Measurements from ENCODE around the gene CAMK2N2. TPM values are rescaled to one million over a fixed set of nuclear protein-coding genes. Genes with fewer than 3 reads are reported as not detected.

The CAMK2N2 gene
- total RNA-seq: under 1 TPM; 0.36 to 0.69 TPM

- CTCF ChIA-PET: no interaction called here
- POLR2A ChIA-PET: interaction anchor here (0.6 to 1.0 kb wide), 3 partner anchors 11 to 377 kb away, joined by 3 read pairs; partner anchors contain the start of genes EEF1AKMT4 and PARL
Measured at GRCh38 chr3:184261270-184261853, at the start of gene CAMK2N2. TSS of gene CAMK2N2 (minus strand) at chr3:184261553. CDS start at chr3:184261285, 268 bp downstream.

- ChIA-PET POLR2A (no interaction called here), CTCF (no interaction called here)
Measured at GRCh38 chr3:184308744-184309143, 47.4 kb upstream of the CAMK2N2 start.

GRCh38 chr3:184307915-184308314 lies 46.6 kb upstream of the CAMK2N2 start:
- CTCF ChIA-PET: no interaction called here
- POLR2A ChIA-PET: no interaction called here

DNA sequence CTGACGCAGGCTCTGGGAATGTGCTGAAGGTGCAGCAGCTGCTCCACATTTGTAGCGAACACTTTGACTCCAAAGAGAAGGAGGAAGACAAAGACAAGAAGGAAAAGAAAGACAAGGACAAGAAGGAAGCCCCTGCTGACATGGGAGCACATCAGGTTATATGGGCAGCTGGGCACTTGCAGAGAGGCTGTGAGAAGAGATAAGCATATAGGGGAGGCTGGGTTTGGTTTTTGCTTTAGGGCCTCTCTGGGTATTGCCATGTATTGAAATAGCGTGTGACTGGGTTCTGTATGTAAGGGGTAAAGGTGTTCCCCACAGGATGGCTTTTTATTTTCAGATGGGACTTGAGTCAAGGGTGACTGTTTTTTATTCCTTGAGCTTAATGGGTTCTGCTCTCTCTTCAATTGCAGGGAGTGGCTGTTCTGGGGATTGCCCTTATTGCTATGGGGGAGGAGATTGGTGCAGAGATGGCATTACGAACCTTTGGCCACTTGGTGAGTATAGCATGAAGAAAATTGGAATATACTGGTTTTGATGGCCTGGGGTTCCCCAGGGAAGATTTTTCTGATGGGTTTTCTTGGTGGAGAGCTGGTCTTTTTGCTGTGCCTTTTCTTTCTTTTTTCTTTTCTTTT lies 45.1 kb upstream of the CAMK2N2 start:
- ChIA-PET POLR2A (no interaction called here), CTCF (interaction anchor here (1.7 kb wide), 1 partner anchor 14 kb away, joined by 5 read pairs; no protein-coding TSS in a partner anchor)

DNA sequence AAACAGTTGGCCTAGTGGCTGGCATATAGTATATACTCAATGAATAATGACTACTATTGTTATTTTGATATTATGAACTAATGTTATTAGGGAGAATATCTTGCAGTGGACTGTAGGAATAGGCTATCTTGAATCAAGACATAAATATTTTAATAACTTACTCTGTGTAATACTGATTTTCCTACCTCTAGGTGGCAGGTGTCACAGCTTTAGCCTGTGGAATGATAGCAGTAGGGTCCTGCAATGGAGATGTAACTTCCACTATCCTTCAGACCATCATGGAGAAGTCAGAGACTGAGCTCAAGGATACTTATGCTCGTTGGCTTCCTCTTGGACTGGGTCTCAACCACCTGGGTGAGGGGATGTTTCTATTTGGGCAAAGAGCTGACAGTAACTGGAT lies 44.2 kb upstream of the CAMK2N2 start:
- ChIA-PET CTCF (interaction anchor here (1.7 kb wide), 1 partner anchor 15 kb away, joined by 5 read pairs; no protein-coding TSS in a partner anchor), POLR2A (no interaction called here)

DNA sequence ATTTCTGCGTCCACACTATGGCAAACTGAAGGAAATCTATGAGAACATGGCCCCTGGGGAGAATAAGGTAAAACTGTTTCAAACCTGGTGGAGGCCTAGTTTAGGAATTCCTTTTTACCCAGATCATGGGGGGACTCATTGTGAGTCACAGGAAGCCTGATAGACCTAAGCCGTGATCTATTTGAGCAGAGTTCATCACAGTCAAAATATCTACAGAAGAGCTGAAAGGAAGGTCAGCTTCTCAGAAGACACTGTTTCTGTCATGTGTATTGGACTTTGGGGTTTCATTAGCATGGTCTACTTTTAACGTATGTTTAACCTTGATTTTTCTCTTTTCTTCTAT lies 39.0 kb upstream of the CAMK2N2 start:
- CTCF ChIA-PET: interaction anchor here (1.4 to 1.8 kb wide), 2 partner anchors 11 to 50 kb away, joined by 4 to 5 read pairs; no protein-coding TSS in a partner anchor
- POLR2A ChIA-PET: interaction anchor here (1.4 kb wide), 1 partner anchor 18 kb away, joined by 6 read pairs; no protein-coding TSS in a partner anchor

DNA sequence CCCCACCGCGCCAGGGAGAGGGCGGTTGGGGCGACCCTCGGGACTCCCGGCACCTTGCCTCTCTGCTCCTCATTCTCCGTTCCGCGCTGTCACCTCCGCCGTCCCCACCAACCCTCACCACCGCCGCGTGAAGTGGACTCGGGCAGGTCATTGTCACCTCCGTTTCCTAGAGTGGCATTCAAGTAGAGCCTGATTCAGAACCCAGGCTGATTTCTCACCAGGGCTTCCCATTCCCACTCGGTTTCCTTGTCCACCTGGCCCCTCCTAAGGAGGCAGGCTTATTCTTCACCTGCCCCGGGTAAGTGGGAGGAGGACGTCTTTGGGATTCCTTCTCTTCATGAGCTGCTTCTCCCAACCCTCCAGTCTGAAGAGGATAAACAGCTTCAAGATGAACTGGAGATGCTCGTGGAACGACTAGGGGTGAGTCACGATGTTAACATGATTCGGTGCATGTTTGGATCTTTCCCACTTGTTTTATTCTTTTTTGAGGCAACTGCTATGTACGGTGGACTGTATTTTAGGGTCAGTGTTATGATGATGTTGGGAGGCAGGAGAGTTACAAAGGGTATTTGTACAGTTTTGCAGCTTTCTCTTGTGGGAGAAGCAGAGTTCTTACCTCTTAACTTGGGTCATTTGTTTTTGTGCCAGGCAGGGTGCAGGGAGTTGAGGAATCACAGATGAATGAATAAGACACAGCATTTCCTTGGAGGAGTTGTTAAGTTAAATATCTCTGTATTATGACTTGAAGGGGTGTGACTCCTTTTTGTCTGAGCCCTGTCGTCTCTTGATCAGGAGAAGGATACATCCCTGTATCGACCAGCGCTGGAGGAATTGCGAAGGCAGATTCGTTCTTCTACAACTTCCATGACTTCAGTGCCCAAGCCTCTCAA lies 38.4 kb upstream of the CAMK2N2 start:
- ChIA-PET CTCF (interaction anchor here (1.4 to 1.8 kb wide), 2 partner anchors 10 to 50 kb away, joined by 4 to 5 read pairs; no protein-coding TSS in a partner anchor), POLR2A (interaction anchor here (1.4 kb wide), 1 partner anchor 18 kb away, joined by 6 read pairs; no protein-coding TSS in a partner anchor)

DNA sequence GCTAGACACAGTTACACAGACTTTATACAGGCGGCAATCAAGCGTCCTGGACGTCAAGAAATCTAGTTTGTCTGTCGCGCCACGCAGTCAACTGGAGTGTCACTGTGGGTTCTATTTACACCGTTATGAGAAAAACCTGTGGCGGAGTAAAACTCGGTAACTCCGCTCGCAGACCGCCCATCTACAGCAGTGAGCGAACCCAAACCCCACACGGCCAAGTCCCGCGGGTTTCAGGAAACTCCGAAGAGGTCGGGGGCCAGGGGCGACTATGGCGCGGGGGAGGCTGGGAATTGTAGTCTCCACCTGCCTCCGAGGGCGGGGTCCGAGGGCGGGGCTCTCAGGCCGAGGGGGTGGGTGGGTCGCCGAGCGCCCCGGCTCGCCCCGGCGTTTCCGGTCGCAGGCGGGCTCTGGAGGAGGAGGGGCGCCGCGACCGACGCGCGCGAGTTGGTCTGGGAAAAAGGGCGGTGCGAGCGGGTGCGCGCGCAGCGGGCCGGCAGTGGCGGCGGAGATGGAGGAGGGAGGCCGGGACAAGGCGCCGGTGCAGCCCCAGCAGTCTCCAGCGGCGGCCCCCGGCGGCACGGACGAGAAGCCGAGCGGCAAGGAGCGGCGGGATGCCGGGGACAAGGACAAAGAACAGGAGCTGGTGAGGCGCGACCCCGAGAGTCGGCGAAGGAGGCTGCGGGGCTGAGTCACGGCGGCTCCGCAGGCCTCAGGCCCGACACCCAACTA lies 37.6 kb upstream of the CAMK2N2 start, which contains the start of gene PSMD2:
TSS of gene PSMD2 (plus strand) at position 483 of the 729 bp plus-strand sequence. CDS start at position 509, 26 bp downstream.
- ChIA-PET CTCF (interaction anchor here (1.2 to 1.4 kb wide), 3 partner anchors 9 to 473 kb away, joined by 3 to 4 read pairs (median 3); no protein-coding TSS in a partner anchor), POLR2A (no interaction called here)

GRCh38 chr3:184296616-184297015 lies 35.3 kb upstream of the CAMK2N2 start:
- ChIA-PET POLR2A (no interaction called here), CTCF (interaction anchor here (0.7 to 0.9 kb wide), 2 partner anchors 12 to 122 kb away, joined by 3 to 4 read pairs; no protein-coding TSS in a partner anchor)

DNA sequence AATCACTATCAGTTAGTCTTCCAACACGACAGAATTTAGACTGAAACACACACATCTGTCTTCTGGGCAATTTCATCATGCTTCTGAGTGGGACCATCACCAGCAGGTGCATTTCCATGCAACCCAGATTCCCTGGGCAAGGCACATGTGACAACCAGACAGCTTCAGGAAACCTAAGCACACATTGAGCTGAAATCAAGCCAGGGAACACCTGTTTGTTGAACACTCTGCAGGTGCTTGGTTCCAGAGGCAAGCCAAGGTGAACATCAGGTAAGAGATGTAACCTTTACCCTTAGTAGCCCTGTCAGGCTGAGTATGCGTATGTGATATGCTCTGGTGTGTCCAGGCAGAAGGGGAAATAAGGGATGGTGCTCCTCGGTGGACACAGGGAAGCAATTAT lies 34.4 kb upstream of the CAMK2N2 start:
- CTCF ChIA-PET: interaction anchor here (1.9 kb wide), 1 partner anchor 46 kb away, joined by 6 read pairs; the partner anchor contains the start of gene EEF1AKMT4
- POLR2A ChIA-PET: no interaction called here

GRCh38 chr3:184291738-184292445 lies 30.5 kb upstream of the CAMK2N2 start:
- ChIA-PET CTCF (interaction anchor here (1.2 to 4.1 kb wide), 2 partner anchors 64 to 72 kb away, joined by 3 to 23 read pairs; no protein-coding TSS in a partner anchor), POLR2A (no interaction called here)

- ChIA-PET POLR2A (no interaction called here), CTCF (interaction anchor here (4.1 kb wide), 1 partner anchor 64 kb away, joined by 23 read pairs; no protein-coding TSS in a partner anchor)
Measured at GRCh38 chr3:184291044-184291737, 29.8 kb upstream of the CAMK2N2 start.

GRCh38 chr3:184290331-184290730 lies 29.0 kb upstream of the CAMK2N2 start:
- ChIA-PET CTCF (interaction anchor here (1.6 to 4.1 kb wide), 2 partner anchors 10 to 63 kb away, joined by 4 to 23 read pairs; no protein-coding TSS in a partner anchor), POLR2A (no interaction called here)

- CTCF ChIA-PET: interaction anchor here (0.7 to 4.1 kb wide), 11 partner anchors 9 to 396 kb away, joined by 3 to 23 read pairs (median 4); no protein-coding TSS in a partner anchor
- POLR2A ChIA-PET: interaction anchor here (0.6 kb wide), 1 partner anchor 59 kb away, joined by 3 read pairs; no protein-coding TSS in a partner anchor
Measured at GRCh38 chr3:184289426-184289938, 28.1 kb upstream of the CAMK2N2 start.

GRCh38 chr3:184284696-184285095 lies 23.3 kb upstream of the CAMK2N2 start:
- ChIA-PET POLR2A (no interaction called here), CTCF (interaction anchor here (1.0 to 1.4 kb wide), 3 partner anchors 12 to 58 kb away, joined by 3 to 4 read pairs (median 3); partner anchors contain the start of gene EEF1AKMT4)

DNA sequence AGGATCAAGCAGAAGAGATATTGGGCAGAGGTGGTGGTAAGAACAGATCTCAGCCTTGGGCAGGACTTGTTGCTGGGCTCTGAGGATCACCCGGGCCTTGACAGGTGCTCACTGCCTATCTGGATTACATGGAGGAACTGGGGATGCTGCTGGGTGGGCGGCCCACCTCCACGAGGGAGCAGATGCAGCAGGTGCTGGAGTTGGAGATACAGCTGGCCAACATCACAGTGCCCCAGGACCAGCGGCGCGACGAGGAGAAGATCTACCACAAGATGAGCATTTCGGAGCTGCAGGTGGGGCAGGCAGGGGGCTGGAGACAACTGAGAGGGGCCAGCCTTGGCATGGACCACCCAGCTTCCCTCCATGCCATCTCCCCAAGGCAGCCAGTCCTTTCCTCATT lies 22.3 kb upstream of the CAMK2N2 start:
- CTCF ChIA-PET: interaction anchor here (0.9 to 1.3 kb wide), 2 partner anchors 34 to 56 kb away, joined by 3 to 4 read pairs; partner anchors contain the start of gene EEF1AKMT4
- POLR2A ChIA-PET: no interaction called here

DNA sequence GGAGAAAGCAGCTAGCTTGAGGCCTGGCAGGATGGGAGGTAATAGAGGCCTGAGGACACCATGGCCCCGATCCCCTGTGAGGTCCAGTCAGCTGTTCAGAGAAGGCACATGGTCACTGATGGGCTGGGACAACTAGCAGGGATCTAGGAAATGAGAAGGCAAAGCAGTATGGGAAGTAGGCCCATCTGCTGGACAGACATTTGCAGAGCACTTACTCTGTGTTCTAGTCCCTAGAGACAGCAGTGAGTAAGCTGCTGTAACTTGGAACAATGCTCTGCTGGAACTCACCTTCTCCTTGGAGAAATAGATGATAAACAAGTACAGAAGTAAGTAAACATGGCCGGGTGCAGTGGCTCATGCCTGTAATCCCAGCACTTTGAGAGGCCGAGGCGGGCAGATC lies 21.6 kb upstream of the CAMK2N2 start:
- ChIA-PET CTCF (interaction anchor here (0.9 kb wide), 1 partner anchor 55 kb away, joined by 3 read pairs; no protein-coding TSS in a partner anchor), POLR2A (no interaction called here)

Measured in activated CD8-positive, alpha-beta memory T cell treated with anti-CD3 and anti-CD28 coated beads for 36 hours (primary cell).